Left ventricle myocardium inferior (tissue), 1 donor: ENCODE results near the gene DCN. TPM values are rescaled to one million over a fixed set of nuclear protein-coding genes. Genes with fewer than 3 reads are reported as not detected.
"Not testable (repeated sequence)": the region's sequence is repeated elsewhere in the genome, so short reads cannot be mapped to it uniquely, and the experiment has no call there.

Source experiments
- DNase-seq: peaks from one replicate; pipeline ENCODE4 v3.0.0-alpha.2; 2020
- H3K27ac ChIP-seq: fragments of 200-600 bp; replicated peaks from 2 replicates; pipeline ENCODE4 v1.8.0; 2021
- H3K27me3 ChIP-seq: fragments of 200-600 bp; 2 replicates; pipeline ENCODE4 v1.8.0; 2021; ENCODE audit warnings: low read depth
- H3K36me3 ChIP-seq: fragments of 200-600 bp; 2 replicates; pipeline ENCODE4 v1.8.0; 2021
- H3K4me1 ChIP-seq: fragments of 200-600 bp; 2 replicates; pipeline ENCODE4 v1.8.0; 2021
- H3K4me3 ChIP-seq: fragments of 200-600 bp; 2 replicates; pipeline ENCODE4 v1.8.0; 2021; ENCODE audit warnings: mild to moderate bottlenecking, moderate library complexity
- H3K9me3 ChIP-seq: fragments of 200-600 bp; replicated peaks from 2 replicates; pipeline ENCODE4 v1.8.0; 2021
- intact Hi-C: fragments of 100-400 bp; cut with micrococcal nuclease; formaldehyde crosslinking; loops from one replicate; pipeline ENCODE4 v1.11.0; 2022
- total RNA-seq: library from RNA; stranded (reverse); fragmentation: NEBNext Ultra II Directional; extraction: Animal tissue kit (Norgen Biotek cat#: 25700); gene quantifications from one replicate; pipeline ENCODE4 v1.2.1, GENCODE V29; 2021
- TF ChIP-seq, protein P1 (sequence below): fragments of 200-600 bp; IDR thresholded peaks from 2 replicates; pipeline ENCODE4 v1.8.0; 2021; ENCODE audit warnings: antibody characterized with exemption, mild to moderate bottlenecking, borderline replicate concordance
- donor health status: DM: no; HTN: yes; CAD: no; lungs with severe emphysema.

DCN gene
- total RNA-seq, 1 donor from 2014 or later: 716 TPM

DNA sequence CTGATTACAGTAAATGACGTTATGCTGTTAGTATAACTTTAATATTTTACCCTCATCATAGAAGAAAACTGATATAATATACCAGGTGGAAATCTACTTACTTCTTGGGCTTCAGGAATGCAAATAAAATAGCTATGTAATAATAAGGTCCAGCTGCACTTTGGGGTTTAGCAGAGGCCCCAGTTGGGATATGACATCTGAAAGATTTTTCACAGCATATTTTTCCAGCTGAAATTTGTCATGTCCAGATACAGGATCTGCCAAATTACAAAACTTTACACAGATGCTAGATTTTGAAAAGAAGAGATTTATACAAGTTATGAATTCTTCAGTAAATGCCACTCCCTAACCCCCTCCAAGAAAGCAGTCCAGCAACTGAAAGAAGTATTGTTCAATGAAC lies 29.2 kb upstream of the DCN start:
- H3K36me3 ChIP-seq: no peaks in the 10 kb centered on the region
- DNase-seq: no peak
- no peaks in the 10 kb centered on the region for H3K27me3 ChIP-seq
- H3K27ac ChIP-seq: peak overlapping the region; percentile 39
- TF ChIP-seq, protein P1, sequence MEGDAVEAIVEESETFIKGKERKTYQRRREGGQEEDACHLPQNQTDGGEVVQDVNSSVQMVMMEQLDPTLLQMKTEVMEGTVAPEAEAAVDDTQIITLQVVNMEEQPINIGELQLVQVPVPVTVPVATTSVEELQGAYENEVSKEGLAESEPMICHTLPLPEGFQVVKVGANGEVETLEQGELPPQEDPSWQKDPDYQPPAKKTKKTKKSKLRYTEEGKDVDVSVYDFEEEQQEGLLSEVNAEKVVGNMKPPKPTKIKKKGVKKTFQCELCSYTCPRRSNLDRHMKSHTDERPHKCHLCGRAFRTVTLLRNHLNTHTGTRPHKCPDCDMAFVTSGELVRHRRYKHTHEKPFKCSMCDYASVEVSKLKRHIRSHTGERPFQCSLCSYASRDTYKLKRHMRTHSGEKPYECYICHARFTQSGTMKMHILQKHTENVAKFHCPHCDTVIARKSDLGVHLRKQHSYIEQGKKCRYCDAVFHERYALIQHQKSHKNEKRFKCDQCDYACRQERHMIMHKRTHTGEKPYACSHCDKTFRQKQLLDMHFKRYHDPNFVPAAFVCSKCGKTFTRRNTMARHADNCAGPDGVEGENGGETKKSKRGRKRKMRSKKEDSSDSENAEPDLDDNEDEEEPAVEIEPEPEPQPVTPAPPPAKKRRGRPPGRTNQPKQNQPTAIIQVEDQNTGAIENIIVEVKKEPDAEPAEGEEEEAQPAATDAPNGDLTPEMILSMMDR: no peak
- H3K4me3 ChIP-seq: no peak overlapping the region
- H3K9me3 ChIP-seq: peaks cover 18% of the 10 kb centered on the region
- no peaks in the 10 kb centered on the region for H3K4me1 ChIP-seq
- intact Hi-C loops: no loop called here

DNA sequence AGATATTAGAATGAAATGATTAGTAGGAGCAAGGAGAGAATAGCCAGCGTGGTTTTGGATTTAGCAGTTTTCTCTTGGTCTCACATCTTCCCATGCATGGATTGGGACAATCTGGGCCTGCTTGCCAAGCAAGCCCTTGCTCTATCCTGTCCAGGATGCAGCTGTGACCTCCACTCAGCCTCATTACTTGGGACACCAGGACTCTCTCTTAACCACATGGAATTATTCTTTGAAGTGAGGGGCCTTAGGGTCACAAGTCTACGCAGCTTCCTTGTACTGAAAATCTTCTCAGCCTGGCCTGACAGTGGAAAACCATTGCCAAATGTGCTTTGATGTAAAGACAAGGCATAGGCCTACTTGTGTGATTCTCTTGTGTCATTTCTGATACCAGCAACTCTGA lies 28.0 kb upstream of the DCN start:
- TF ChIP-seq, protein P1: no peak
- peak overlapping the region; percentile 39 for H3K27ac ChIP-seq
- H3K27me3 ChIP-seq: no peaks in the 10 kb centered on the region
- no peak for DNase-seq
- no peak overlapping the region for H3K4me3 ChIP-seq
- H3K9me3 ChIP-seq: peaks cover 18% of the 10 kb centered on the region
- no peaks in the 10 kb centered on the region for H3K4me1 ChIP-seq
- H3K36me3 ChIP-seq: no peaks in the 10 kb centered on the region
- intact Hi-C loops: no loop called here

DNA sequence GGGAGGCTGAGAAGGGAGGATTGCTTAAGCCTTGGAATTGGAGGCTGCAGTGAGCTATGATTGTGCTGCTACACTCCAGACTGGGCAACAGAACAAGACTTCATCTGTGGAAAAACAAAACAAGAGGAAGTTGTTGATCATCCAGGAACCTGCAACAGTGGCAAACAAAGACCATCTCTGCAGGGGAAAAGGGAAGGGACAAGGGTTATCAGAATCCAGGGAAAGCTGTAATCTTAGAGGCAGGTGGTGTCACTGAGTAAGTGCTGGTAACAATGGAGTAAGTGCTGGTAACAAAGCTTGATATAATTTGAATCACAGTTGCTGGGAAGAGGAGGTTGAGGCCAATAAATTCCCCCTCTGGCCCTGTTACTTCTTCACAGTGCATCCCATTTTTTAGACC lies 27.5 kb upstream of the DCN start:
- TF ChIP-seq, protein P1: no peak
- no peaks in the 10 kb centered on the region for H3K4me1 ChIP-seq
- no peaks in the 10 kb centered on the region for H3K36me3 ChIP-seq
- H3K27me3 ChIP-seq: no peaks in the 10 kb centered on the region
- no peak for DNase-seq
- peaks cover 18% of the 10 kb centered on the region for H3K9me3 ChIP-seq
- H3K4me3 ChIP-seq: no peak overlapping the region
- peak overlapping the region; percentile 39 for H3K27ac ChIP-seq
- intact Hi-C loops: no loop called here

DNA sequence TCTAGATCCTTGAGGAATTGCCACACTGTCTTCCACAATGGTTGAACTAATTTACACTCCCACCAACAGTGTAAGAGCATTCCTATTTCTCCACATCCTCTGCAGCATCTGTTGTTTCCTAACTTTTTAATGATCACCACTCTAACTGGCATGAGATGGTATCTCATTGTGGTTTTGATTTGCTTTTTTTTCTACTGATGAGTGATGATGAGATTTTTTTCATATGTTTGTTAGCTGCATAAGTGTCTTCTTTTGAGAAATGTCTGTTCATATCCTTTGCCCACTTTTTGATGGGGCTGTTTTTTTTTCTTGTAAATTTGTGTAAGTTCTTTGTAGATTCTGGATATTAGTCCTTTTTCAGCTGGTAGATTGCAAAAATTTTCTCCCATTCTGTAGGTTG lies 24.7 kb upstream of the DCN start:
- H3K4me3 ChIP-seq, H3K27me3 ChIP-seq, H3K27ac ChIP-seq, H3K36me3 ChIP-seq, DNase-seq, intact Hi-C loops, H3K9me3 ChIP-seq, H3K4me1 ChIP-seq: not testable (repeated sequence)

DNA sequence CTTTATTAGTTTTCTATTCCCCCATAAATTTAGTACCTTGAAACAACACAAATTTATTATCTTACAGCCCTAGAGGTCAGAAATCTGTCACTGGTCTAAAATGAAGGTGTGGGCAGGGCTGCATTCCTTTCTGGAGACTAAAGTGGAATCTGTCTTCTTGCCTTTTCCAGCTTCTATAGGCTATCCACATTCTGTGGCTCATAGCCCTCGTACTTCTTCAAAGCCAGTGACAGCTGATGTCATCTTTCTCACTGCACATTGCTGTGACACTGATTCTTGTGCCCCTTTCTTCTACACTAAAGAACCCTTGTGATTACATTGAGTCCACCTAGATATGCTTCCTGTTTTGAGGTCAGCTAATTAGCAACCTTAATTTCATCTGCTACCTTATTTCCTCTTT lies 23.2 kb upstream of the DCN start:
- H3K4me3 ChIP-seq: no peak overlapping the region
- no peak for DNase-seq
- TF ChIP-seq, protein P1: no peak
- intact Hi-C loops: no loop called here
- no peaks in the 10 kb centered on the region for H3K27me3 ChIP-seq
- H3K27ac ChIP-seq: no peak overlapping the region
- peaks cover 9% of the 10 kb centered on the region for H3K9me3 ChIP-seq
- no peaks in the 10 kb centered on the region for H3K36me3 ChIP-seq
- no peaks in the 10 kb centered on the region for H3K4me1 ChIP-seq

DNA sequence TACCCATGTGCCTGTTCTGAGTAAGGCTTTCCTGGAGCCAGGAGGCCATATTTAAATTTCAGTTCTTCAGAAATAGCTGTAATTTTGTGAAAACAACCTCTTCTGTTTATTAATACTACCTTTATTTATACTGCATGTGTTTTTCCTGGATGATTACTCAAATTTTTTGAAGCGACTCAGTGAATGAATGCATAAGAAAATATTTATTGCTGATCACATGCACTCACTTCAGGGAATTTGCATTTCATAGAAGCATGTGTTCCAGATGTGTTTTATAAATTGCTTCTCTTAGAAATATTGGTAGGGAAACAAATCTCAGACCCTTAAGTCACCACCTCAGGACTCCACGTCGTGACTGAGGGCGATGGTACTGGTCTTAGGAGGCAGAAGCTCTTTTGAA lies 21.8 kb upstream of the DCN start:
- DNase-seq: no peak
- intact Hi-C loops: no loop called here
- Histone ChIP-seq H3K36me3 (no peaks in the 10 kb centered on the region), H3K27me3 (no peaks in the 10 kb centered on the region), H3K9me3 (peaks cover 9% of the 10 kb centered on the region), H3K27ac (no peak overlapping the region), H3K4me3 (no peak overlapping the region), H3K4me1 (no peaks in the 10 kb centered on the region)
- TF ChIP-seq, protein P1: no peak
